SHP77 treated with DMSO at 0.1 percent for 48 hours (cell line): ENCODE results near the gene LTBP1.

Experiments
- DNase-seq: peaks from one replicate; lab custom pipeline; 2025; lab: John Stamatoyannopoulos, UW

The LTBP1 gene

DNA sequence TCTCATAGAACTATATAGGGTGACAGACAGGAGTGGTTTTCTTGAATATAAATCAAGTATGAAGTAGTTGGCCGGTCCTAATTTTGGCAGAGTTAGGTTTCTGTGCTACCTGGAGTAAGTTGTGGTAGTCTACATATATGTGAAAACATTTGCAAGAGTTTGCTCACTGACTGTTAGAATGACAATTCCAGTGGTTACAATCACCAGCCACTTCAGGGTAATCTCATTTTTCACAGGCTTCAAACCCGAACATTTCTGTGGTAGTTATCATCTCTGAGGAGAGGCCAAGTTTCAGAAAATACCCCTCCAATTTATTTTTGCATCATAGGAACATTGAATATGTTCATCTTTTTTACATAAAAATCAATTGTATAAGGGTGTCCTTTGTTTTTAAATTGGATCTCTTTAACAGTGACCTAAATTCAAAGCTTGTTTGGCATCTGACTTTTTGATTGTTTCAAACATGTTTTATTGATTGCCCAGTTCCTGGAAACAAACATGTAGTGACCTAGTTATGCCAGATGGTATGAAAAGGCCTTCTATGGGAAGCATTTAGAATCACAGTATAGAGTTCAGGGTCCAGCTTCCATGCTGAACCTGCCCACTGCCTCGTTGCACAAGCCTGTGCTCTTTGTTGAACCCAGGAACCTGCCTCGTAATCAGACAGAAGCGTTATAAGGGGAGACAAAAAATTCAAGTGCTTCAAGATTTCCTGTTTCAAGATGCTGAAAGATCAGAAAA, 250.6 kb downstream of the LTBP1 start:
- no peak for DNase-seq

- no peak for DNase-seq
Measured at GRCh38 chr2:33202641-33203522, 256.1 kb downstream of the LTBP1 start.

DNA sequence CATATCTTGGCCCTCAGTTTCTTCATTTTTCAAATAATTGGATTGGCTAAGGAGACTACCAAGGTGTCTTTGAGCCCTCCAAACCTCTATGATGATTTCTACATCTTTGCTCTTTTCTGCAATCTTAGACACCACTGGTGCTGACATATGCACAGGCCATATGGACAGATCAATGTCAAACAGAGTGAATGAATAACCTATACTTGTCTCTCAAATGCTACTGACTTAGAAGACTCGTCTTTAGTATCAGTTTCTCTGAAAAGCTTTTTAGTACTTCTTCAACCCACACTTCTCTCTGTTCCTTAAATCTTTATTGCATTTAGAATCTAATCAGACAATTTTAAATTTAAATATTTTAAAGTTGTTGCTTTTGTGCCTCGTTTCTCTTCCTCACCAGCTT, 258.2 kb downstream of the LTBP1 start:
- no peak for DNase-seq

DNA sequence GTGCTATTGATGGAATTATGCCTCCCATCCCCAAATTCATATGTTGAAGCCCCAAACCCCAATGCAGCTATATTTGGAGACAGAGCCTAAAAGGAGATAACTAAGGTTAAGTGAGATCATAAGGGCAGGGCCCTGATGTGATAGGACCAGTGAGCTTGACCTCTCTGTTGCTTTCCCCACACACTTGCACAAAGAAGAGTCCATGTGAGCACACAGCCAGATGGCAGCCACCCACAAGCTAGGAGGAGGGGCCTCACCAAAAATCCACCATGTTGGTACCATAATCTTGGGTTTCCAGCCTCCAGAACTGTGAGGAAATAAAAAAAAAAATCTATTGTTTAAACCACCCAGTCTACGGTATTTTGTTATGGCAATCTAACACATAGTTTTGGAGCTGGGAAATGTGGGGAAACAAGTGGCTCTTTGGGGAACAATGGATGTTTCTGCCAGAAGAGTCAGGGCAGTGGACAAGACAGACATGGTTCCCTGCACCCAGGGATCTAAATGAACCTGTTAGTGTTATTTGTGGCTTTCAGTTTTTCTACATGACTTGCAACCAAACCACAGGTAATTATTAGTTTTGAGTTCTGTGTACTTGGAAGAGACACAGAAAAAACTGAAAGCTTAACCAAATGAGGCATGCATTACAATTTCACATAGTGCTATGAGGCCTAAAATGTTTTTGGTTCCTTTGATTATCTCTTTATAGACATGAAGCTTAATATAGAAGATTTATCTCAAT, 259.1 kb downstream of the LTBP1 start:
- DNase-seq, result no peak

GRCh38 chr2:33207151-33207740, 260.5 kb downstream of the LTBP1 start:
- no peak for DNase-seq

DNA sequence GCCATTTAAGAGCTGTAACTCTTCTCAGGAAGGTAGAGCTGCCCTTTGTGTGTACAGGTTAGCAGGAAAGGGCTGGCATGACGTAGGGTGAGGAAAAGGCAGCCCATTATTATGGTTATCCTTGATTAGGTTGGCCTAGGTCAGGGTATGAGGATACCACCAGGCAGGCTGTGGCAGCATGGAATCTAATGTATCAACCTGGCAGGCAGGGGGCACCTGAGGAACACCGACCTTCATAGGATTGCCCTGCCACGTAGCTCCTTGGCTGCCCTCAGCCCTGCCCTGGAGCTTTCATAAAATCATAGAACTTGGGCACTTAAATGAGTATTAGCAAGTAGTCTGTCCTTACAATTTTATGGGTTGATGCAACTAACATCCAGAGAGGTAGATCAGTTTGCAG, 261.6 kb downstream of the LTBP1 start:
- DNase-seq, result no peak

DNA sequence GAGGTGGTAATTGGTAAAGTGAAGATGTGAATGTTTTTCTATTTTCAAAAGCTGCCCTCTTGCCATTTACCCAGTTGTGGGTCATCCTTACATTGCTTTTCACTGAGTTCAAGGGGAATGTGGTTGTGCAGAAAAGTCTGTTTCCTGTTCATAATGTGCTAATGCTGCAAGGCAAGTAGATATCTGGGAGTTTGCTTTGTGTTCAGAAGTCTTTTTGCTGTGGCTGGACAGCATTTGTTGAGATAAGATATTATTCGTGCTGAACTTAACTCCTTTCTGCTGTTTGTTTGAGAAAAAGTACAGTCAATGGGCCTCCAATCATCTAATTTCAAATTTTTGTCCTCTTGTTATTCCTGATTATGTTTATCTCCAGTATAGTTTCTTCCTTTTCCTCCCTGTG, 263.2 kb downstream of the LTBP1 start:
- no peak for DNase-seq

GRCh38 chr2:33210626-33211025, 263.9 kb downstream of the LTBP1 start:
- DNase-seq, result no peak

DNA sequence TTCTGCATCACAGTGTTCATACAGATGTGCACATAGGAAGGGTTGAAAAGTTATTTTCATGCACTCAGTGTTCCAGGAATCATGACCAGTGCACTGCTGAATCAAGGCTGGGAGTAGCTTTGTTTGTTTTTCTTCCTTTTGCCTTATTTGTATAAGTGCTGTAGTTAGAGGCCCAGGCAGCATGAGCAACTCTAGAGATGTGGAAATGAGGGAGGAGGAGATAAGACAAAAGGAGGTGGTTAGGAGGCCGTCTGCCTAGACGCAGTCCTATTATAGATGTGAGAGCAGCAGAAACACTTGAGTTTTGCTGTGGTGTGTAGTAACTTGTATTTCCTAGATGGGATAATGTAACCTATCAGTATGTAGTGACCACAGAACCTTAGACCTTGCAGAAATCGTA, 265.4 kb downstream of the LTBP1 start:
- no peak for DNase-seq

- no peak for DNase-seq
Measured at GRCh38 chr2:33213244-33213643, 266.5 kb downstream of the LTBP1 start.

- DNase-seq, result no peak
Measured at GRCh38 chr2:33213648-33214047, 266.9 kb downstream of the LTBP1 start.

GRCh38 chr2:33214436-33214835, 267.7 kb downstream of the LTBP1 start:
- DNase-seq, result no peak

DNA sequence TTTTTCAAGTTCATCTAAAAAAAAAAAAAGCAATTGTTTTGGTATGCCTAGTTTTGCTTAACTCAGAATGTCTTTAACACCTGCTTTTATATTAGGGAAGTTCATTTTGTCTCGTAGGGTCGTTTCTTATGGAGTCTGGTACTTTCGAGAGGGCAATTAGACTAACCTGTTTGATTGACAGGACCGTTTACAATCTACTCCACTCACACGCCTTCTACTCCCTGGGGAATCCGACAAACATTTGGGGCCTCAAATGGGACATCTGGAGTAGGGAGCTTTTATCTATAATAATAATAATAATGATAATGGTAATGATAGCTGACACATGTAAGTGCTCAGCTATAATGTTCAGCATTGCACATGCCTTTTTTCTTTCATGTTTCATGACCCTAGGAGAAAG, 268.1 kb downstream of the LTBP1 start:
- no peak for DNase-seq

DNA sequence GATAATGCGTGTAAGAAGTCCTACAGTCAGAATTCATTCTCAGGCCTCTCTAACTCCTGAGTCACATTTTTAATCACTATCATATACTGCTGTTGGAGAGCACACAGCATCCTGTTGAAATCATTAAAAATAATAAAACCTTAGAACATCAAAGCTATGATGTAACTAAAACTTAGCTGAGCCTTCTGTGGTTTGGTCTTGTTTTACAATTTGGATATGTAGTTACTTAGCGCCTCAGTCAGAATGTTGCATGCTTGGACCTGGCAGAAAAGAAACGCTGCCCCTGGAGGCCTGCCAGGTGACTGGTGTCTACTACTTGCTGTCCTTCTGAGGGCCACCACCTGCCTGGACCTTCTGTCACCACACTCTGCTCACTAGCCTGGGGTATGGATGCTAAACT, 268.5 kb downstream of the LTBP1 start:
- no peak for DNase-seq

- no peak for DNase-seq
Measured at GRCh38 chr2:33215983-33216382, 269.2 kb downstream of the LTBP1 start.

DNA sequence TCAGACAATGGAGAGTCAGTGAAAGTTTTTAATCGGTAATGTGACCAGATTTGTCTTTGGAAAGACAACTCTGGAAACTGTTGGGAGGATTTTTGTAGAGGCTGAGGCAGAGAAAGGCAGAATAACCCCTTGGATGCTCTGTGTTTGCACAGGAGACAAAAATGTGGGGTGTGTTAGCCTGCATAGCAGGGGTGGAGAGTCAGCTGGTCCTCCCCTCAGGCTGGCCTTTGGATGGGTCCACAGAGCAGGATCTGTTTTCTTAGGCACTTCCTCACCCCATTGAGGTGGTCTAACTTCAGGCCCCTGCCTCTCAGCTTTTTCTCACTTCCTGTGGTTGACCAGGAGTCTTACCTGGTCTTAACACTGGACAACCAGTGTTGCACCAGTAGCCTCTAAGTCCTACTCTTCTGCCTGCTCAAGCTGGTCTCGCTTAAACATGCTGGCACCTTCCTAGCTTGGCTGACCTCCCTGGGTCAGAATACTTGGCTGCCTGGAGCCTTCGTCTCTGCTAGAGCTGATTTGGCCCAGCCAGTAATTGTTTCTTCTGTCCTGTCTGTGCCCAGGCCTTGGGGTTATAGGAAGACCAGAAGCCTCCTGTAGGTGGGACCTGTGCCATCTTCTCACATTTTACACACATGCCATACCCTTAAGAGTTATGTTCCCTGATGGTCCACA, 269.9 kb downstream of the LTBP1 start:
- no peak for DNase-seq

GRCh38 chr2:33217406-33217805, 270.7 kb downstream of the LTBP1 start:
- DNase-seq, result no peak

DNA sequence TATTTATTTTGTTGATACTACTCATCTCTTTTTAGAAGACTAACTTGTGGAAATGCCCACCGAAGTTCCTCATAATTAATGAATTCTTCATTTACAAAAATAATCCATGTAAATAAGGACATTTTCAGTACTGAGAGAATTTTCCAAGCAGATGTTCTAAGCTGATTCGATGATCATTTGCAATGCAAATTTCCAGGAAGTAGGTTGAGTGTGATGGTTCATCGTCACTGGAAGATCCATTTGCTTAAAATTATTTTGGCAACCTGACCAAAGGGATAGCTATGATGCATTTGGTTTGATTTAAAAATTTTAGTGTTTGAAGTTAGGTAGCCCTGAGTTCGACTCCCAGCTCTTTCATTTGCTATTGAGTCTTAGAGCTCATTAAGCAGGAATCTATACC, 272.4 kb downstream of the LTBP1 start:
- DNase-seq, result no peak

GRCh38 chr2:33219850-33220275, 273.1 kb downstream of the LTBP1 start:
- no peak for DNase-seq

DNA sequence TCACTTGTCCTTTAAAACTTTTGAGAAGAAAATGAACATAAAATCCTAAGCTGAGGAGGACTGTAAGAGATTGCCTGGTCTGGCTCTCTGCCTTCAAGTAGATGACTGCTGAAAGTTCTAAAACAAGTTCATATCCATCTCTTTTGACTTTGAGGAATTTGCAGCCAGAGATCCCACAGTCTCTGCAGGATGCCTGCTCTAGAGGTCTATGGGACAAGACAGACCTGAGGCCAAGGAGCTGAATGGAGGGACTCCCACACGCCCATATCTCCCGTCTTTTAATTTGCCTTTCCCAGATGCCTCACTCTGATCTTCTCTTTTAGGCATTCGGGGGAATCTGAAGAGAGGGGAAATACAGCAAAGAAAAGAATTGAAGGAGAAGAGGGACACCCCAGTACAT, 273.8 kb downstream of the LTBP1 start:
- DNase-seq, result no peak

- DNase-seq, result no peak
Measured at GRCh38 chr2:33221046-33221784, 274.5 kb downstream of the LTBP1 start.
